HG03460 (cell line): ENCODE data around the gene PLCH1.

Experiments used
- ATAC-seq: cut with Tn5 transposase; IDR thresholded peaks from one replicate; pipeline ENCODE4 v1.9.1; 2021; ENCODE audit not compliant: unreplicated experiment

Gene PLCH1

DNA sequence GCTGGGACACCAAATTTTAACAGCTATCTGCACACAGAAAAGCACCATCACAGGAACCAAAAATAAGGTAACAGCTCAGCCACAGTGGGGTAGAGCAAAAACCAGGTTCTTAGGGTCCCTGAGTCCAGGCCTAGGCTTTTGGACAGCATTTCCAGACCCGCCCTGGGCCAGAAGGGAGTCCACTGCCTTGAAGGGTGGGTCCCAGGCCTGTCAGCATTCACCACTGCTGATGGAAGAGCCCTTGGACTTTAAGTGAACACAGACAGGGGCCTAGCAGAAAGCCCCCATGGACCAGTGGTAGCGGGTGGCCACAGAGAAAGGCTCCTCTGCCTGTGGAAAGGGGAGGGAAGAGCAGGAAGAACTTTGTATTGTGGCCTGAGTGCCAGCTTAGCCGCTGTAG is 56.4 kb downstream of the PLCH1 start:
- no peak for ATAC-seq

- no peak for ATAC-seq
Observed at GRCh38 chr3:155683344-155683720, 61.5 kb downstream of the PLCH1 start.

GRCh38 chr3:155682426-155683343 is 62.2 kb downstream of the PLCH1 start:
- ATAC-seq: no peak

DNA sequence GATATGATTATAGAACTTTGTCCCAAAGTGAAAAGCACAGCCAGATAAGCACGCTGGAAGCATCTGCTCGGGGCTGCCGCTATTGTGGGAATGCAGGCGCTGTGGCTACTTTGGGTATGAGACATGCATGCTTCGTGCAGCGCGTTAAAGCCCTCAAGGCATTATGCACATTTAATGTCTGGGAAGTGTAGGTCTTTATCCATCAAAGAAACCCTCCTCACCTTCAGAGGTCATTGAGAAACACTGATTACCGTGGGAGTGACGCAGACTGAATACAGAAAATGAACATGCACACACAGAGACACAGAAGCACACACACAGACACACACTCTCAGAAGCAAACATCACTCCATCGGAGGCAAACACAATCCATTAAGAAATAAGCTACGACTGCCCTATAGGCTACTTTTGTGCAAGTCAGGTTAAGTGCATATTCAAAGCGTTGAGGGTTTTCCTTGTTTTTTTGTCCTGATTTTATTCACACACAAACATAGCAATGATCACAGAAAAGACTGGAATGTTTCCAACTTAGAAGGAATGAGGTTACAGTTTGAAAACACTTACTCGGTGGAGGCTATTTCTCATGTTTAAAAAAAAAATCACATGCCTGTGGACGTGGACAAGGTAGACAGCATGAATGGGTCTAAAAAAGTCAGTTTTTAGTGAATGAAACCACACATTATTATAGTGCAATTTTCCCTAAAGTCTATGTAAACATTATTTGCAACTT is 68.5 kb downstream of the PLCH1 start:
- ATAC-seq: no peak

- ATAC-seq: no peak
Observed at GRCh38 chr3:155675094-155675493, 69.8 kb downstream of the PLCH1 start.

- no peak for ATAC-seq
Observed at GRCh38 chr3:155673421-155673820, 71.5 kb downstream of the PLCH1 start.

- ATAC-seq: no peak
Observed at GRCh38 chr3:155670335-155670734, 74.5 kb downstream of the PLCH1 start.

DNA sequence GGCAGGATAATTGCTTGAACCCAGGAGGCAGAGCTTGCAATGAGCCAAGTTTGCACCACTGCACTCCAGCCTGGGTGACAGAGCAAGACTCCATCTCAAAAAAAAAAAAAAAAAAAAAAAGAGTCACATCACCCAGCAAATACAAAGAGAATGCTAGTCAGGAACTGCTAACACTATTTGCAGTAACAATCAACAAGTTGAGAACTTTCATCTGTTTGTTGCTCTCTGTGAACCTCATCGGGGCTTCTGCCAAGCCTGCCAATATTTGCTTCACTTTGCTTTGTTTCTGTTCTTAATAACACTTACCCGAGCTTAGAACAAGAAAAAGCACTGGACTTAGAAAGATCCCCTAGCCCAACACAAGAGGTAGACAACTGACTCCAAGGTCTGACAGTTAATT is 76.9 kb downstream of the PLCH1 start:
- ATAC-seq: no peak

- no peak for ATAC-seq
Observed at GRCh38 chr3:155664925-155665695, 79.8 kb downstream of the PLCH1 start.

DNA sequence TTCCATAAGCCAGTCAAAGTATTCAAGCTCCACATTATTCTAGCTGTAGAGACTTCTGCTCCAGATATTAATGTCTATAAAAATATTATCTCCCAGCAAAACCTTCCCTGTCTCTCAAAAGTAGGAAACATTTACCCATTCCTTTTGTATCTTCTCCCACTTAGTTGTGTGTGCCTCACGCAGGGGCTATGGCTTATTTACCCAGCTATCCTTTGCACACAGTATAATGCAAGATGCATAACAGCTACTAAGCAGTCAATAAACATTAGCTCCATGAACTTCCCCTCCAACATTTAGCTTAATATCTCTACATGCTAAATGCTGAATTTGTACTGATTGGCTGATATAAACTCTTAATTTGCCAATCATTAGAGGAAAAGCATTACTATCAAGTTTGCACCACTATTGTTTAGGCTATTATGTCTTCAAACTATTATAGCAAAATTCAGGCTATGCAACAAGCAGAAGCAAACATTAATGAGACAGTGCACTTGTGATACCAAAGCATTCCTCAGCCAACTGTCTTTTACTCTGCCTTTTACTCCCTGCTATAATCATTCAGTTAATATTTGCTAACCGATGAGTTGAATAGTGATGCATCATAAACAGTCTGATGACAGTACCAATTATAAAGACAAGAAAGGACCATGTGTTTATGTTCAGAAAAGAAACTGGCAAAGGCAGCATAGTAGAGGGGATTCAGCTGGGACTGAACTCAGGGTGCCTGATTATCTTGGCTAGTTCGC is 81.2 kb downstream of the PLCH1 start:
- ATAC-seq: no peak

DNA sequence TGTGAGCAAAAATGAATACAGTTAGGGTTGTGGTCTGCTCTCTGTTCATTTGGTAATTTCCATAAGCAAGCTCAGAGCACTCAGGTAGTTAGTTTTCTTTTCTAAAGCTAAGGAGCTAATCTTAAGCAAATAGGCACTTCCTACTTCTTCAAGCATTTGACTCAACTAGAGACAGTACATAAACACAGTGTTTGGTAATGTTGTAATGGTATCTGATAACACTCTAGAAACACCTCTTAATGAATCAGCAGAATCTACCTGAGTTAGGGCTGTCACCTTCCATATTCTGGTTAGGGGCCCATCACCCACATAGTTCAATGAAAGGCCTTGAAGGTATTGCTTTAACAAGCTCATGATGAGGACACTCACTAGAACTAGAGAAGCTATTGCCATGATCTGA is 83.1 kb downstream of the PLCH1 start:
- ATAC-seq: no peak

- ATAC-seq: no peak
Observed at GRCh38 chr3:155661042-155661441, 83.8 kb downstream of the PLCH1 start.

DNA sequence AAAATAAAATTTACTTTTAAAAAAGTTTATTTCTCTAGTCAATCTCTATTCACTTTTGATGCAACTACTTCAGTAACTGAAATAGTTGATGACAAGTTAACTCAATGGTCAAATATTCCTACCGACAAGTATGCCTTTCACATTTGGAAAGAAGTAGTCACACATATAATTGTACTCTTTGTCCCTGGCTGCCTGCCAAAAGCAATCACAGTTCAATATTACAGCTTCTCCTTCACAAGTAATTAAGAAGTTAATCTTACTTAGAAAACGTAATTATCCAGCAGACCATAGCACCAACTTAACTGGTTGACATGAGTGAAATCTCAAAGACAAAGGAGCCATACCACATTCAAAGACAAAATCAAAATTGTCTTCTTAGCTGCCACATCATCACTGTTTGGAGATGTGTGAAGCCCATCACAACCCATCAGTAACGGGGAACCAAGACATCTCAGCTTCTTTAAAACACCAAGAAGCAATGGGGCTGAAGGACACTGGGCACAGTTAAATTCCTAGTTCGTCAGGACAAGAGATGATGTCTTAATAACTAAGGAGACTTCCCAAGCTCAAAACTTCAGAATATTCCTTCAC is 86.1 kb downstream of the PLCH1 start:
- no peak for ATAC-seq

DNA sequence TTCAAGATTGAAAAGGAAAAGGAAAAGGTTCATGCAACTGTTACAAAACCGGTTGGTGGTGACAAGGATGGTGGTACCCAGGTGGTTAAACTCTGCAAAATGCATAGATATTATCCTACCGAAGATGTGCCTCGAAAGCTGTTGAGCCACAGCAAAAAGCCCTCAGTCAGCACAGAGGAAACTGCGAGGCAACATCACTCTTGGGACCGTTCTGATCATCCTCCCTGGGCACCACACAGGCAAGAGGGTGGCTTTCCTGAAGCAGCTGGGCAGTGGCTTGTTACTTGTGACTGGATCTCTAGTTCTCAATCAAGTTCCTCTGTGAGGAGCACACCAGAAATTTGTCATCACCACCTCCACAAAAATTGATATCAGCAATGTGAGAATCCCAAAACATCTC is 86.9 kb downstream of the PLCH1 start:
- no peak for ATAC-seq

DNA sequence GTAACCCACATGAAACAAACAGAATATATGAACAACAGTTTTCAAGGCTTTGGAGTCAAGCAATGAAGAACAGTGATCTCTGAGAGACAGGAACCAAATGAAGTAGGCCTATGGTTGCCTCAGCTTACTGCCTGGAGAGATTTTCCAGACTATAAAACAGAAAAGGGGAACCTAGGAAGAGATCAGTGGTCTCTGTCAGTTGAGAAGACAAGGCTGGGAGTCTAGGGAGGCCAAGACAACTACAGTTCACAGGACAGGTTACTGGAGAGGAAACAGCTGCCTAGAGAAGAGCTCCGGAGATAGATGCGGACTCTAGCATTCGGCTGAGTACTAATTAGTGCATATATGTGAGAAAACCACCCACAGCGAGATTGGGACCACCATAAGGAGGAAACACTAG is 87.7 kb downstream of the PLCH1 start:
- ATAC-seq: no peak

GRCh38 chr3:155656466-155656865 is 88.4 kb downstream of the PLCH1 start:
- no peak for ATAC-seq

DNA sequence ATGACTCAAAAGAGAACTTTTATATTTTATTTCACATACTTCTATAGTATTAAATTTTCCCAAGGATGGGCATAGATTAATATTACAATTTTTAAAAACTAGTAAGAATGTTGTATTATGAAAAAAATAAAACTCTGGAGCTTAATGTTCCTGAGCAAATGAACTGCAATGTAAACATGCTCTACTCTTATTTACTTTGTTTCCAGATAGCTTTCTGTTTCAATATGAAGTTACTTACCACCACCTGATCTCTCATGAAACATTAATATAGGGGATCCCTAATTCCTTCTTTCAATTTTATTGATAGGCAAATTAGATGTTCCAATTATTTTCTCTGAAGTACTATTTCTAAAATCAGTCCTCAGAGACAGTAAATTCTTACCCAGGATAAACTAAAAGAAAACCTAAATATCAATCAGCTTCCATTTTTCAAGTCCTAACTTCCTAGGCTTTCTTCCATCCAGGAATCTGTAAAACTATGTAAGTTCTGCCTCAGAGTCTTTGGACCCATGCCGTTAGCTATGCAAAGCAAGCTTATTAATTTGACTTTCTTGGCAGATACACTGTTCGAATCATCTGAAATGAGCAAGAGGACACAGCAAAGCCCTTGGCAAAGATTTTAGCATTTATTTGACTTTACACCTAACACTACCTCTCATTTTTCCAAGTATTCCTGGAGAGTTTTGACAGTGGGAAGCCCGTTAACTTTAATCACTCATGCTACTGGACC is 93.2 kb downstream of the PLCH1 start:
- ATAC-seq: no peak

DNA sequence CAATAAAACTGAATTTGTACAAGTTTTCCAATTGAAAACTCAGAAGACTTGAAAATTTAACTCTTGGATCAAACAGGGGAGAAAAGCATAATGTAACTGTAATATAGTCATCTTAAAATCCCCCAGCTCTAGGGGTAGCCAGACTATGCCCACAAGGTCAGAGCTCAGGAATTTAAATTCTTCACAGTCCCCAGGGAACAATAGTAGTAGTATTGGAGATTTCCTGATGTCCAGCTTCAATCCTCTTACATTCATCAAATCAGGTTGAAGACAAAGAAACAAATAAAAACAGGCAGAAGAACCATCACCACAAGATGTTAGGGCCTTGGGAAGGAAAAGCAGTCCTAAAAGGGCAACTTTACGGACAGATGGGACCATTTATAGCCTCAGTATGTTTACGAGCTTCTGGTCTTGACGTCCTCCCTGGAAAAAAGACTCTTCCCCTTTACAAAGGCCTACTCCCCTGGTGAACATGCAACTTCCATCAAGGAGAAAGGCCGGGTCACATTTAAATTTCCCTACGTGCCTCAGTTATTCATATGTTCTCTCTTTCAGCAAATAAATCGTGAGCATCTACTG is 96.8 kb downstream of the PLCH1 start:
- no peak for ATAC-seq

DNA sequence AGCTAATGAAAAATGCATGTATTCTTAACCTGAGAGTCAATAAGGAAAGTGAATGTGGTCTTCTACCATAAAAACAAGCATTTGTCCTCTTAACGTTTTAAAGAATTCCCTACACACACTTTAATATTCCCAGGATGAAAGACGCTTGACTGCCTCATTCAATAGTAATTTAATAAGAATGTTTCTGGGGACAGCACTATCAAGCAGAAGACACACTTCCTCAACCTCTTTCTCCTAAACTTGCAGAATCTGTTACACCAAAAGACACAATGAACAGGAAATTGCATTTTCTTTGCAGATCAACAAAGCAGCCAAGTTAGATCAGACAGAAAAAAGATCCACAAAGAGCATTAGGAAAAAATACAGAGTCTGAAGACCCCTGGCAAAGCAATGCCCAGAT is 97.7 kb downstream of the PLCH1 start:
- ATAC-seq: no peak
